ENCODE results near the gene COL13A1.

Gene COL13A1

GRCh38 chr10:69906425-69906824 lies 104.7 kb downstream of the COL13A1 start:
- DNase-seq (ENCODE audit: low read depth in 2 of 2), result no peak

GRCh38 chr10:69907517-69907916 lies 105.8 kb downstream of the COL13A1 start:
- DNase-seq (ENCODE audit: low read depth in 2 of 2), result no peak

GRCh38 chr10:69908124-69908523 lies 106.4 kb downstream of the COL13A1 start:
- peak in 1 of 2 experiments; percentile 4 for DNase-seq (ENCODE audit: low read depth in 2 of 2)

- DNase-seq (ENCODE audit: low read depth in 2 of 2), result peak; percentile 4 to 20
Measured at GRCh38 chr10:69910561-69910960, 108.9 kb downstream of the COL13A1 start.

- no peak for DNase-seq (ENCODE audit: low read depth in 2 of 2)
Measured at GRCh38 chr10:69911613-69912528, 110.2 kb downstream of the COL13A1 start.

GRCh38 chr10:69912589-69912988 lies 110.9 kb downstream of the COL13A1 start:
- DNase-seq (ENCODE audit: low read depth in 2 of 2), result no peak

GRCh38 chr10:69913606-69914382 lies 112.1 kb downstream of the COL13A1 start:
- DNase-seq (ENCODE audit: low read depth in 2 of 2), result no peak

- DNase-seq (ENCODE audit: low read depth in 2 of 2), result peak; percentile 14 to 19
Measured at GRCh38 chr10:69914398-69915214, 112.9 kb downstream of the COL13A1 start.

GRCh38 chr10:69915215-69915560 lies 113.5 kb downstream of the COL13A1 start:
- DNase-seq (ENCODE audit: low read depth in 2 of 2), result no peak

GRCh38 chr10:69916118-69916517 lies 114.4 kb downstream of the COL13A1 start:
- DNase-seq (ENCODE audit: low read depth in 2 of 2), result no peak

GRCh38 chr10:69918036-69918435 lies 116.3 kb downstream of the COL13A1 start:
- no peak for DNase-seq (ENCODE audit: low read depth in 2 of 2)

- no peak for DNase-seq (ENCODE audit: low read depth in 2 of 2)
Measured at GRCh38 chr10:69919250-69919649, 117.5 kb downstream of the COL13A1 start.

GRCh38 chr10:69925111-69925510 lies 123.4 kb downstream of the COL13A1 start:
- DNase-seq (ENCODE audit: low read depth in 2 of 2), result no peak

- no peak for DNase-seq (ENCODE audit: low read depth in 2 of 2)
Measured at GRCh38 chr10:69928339-69928738, 126.6 kb downstream of the COL13A1 start.

- no peak for DNase-seq (ENCODE audit: low read depth in 2 of 2)
Measured at GRCh38 chr10:69929575-69929974, 127.9 kb downstream of the COL13A1 start.

GRCh38 chr10:69934768-69935167 lies 133.1 kb downstream of the COL13A1 start:
- no peak for DNase-seq (ENCODE audit: low read depth in 2 of 2)

GRCh38 chr10:69936091-69936490 lies 134.4 kb downstream of the COL13A1 start:
- DNase-seq (ENCODE audit: low read depth in 2 of 2), result no peak

GRCh38 chr10:69938541-69938991 lies 136.9 kb downstream of the COL13A1 start:
- no peak for DNase-seq (ENCODE audit: low read depth in 2 of 2)

GRCh38 chr10:69939061-69939460 lies 137.4 kb downstream of the COL13A1 start:
- DNase-seq (ENCODE audit: low read depth in 2 of 2), result no peak

GRCh38 chr10:69939481-69939880 lies 137.8 kb downstream of the COL13A1 start:
- DNase-seq (ENCODE audit: low read depth in 2 of 2), result no peak

GRCh38 chr10:69941730-69942129 lies 140.0 kb downstream of the COL13A1 start:
- DNase-seq (ENCODE audit: low read depth in 2 of 2), result no peak

GRCh38 chr10:69943292-69943820 lies 141.7 kb downstream of the COL13A1 start:
- no peak for DNase-seq (ENCODE audit: low read depth in 2 of 2)
